Activated CD8-positive, alpha-beta memory T cell treated with anti-CD3 and anti-CD28 coated beads, Interleukin-2, amount 50 U/mL, for 4 hours (primary cell): ENCODE results near the gene INO80C.
"Not testable (repeated sequence)": the region's sequence is repeated elsewhere in the genome, so short reads cannot be mapped to it uniquely, and the experiment has no call there.

Source experiments
- DNase-seq: peaks from one replicate; pipeline ENCODE4 v3.0.0-alpha.2; 2020

The INO80C gene

GRCh38 chr18:35487525-35487924 lies 10.2 kb downstream of the INO80C start:
- DNase-seq: not testable (repeated sequence)

- no peak for DNase-seq
Measured at GRCh38 chr18:35485852-35486251, 11.9 kb downstream of the INO80C start.

GRCh38 chr18:35484034-35484433 lies 13.7 kb downstream of the INO80C start:
- DNase-seq: no peak

- DNase-seq: no peak
Measured at GRCh38 chr18:35481960-35482366, 15.8 kb downstream of the INO80C start.

- DNase-seq: no peak
Measured at GRCh38 chr18:35479911-35480586, 17.7 kb downstream of the INO80C start.

GRCh38 chr18:35478520-35479435 lies 19.0 kb downstream of the INO80C start:
- no peak for DNase-seq

GRCh38 chr18:35477974-35478373 lies 19.8 kb downstream of the INO80C start:
- no peak for DNase-seq

- DNase-seq: no peak
Measured at GRCh38 chr18:35477497-35477896, 20.3 kb downstream of the INO80C start.

GRCh38 chr18:35474884-35475283 lies 22.9 kb downstream of the INO80C start:
- no peak for DNase-seq

GRCh38 chr18:35473562-35473961 lies 24.2 kb downstream of the INO80C start:
- DNase-seq: no peak

- no peak for DNase-seq
Measured at GRCh38 chr18:35470435-35470834, 27.3 kb downstream of the INO80C start.

GRCh38 chr18:35469725-35470124 lies 28.0 kb downstream of the INO80C start:
- no peak for DNase-seq

GRCh38 chr18:35468711-35469110 lies 29.0 kb downstream of the INO80C start:
- DNase-seq: no peak

- DNase-seq: no peak
Measured at GRCh38 chr18:35467624-35468016, 30.1 kb downstream of the INO80C start.

GRCh38 chr18:35466815-35467623 lies 30.7 kb downstream of the INO80C start:
- DNase-seq: no peak

- DNase-seq: no peak
Measured at GRCh38 chr18:35466334-35466733, 31.4 kb downstream of the INO80C start.

- no peak for DNase-seq
Measured at GRCh38 chr18:35465329-35465728, 32.4 kb downstream of the INO80C start.

GRCh38 chr18:35464831-35465279 lies 32.9 kb downstream of the INO80C start:
- DNase-seq: no peak

- no peak for DNase-seq
Measured at GRCh38 chr18:35463827-35464226, 33.9 kb downstream of the INO80C start.

GRCh38 chr18:35463050-35463449 lies 34.7 kb downstream of the INO80C start:
- DNase-seq: no peak

- DNase-seq: no peak
Measured at GRCh38 chr18:35460736-35461161, 37.0 kb downstream of the INO80C start.

- no peak for DNase-seq
Measured at GRCh38 chr18:35459997-35460396, 37.8 kb downstream of the INO80C start.
